Activated effector memory CD4-positive, alpha-beta T cell treated with Interleukin-2 at 50 U/mL for 16 hours (primary cell): ENCODE data around the gene TARDBP.
"Not testable (repeated sequence)": the region's sequence is repeated elsewhere in the genome, so short reads cannot be mapped to it uniquely, and the experiment has no call there.

ENCODE experiments used
- DNase-seq: peaks from one replicate; pipeline ENCODE4 v3.0.0-alpha.2; 2020

The TARDBP gene

GRCh38 chr1:11044086-11044848, 31.8 kb downstream of the TARDBP start:
- no peak for DNase-seq

GRCh38 chr1:11044849-11045427, 32.5 kb downstream of the TARDBP start:
- no peak for DNase-seq

GRCh38 chr1:11045428-11046269, 33.2 kb downstream of the TARDBP start:
- no peak for DNase-seq

GRCh38 chr1:11046270-11046566, 33.8 kb downstream of the TARDBP start:
- DNase-seq: no peak

GRCh38 chr1:11046625-11047365, 34.3 kb downstream of the TARDBP start, which contains the start of gene MASP2:
MASP2 (minus strand) TSS chr1:11047239; CDS start chr1:11047207, 32 bp downstream.
- no peak for DNase-seq

- DNase-seq: not testable (repeated sequence)
These were observed 38.7 kb downstream of the TARDBP start for GRCh38 chr1:11051121-11051520.

GRCh38 chr1:11051781-11052511, 39.5 kb downstream of the TARDBP start:
- no peak for DNase-seq

- DNase-seq: no peak
These were observed 40.6 kb downstream of the TARDBP start for GRCh38 chr1:11052839-11053757.

- no peak for DNase-seq
These were observed 41.3 kb downstream of the TARDBP start for GRCh38 chr1:11053758-11054137.

GRCh38 chr1:11054181-11054580, 41.7 kb downstream of the TARDBP start:
- no peak for DNase-seq

GRCh38 chr1:11054666-11055065, 42.2 kb downstream of the TARDBP start:
- no peak for DNase-seq

- DNase-seq: no peak
These were observed 43.2 kb downstream of the TARDBP start for GRCh38 chr1:11055676-11056075.

GRCh38 chr1:11056504-11056903, 44.0 kb downstream of the TARDBP start:
- DNase-seq: no peak

- DNase-seq: no peak
These were observed 45.0 kb downstream of the TARDBP start for GRCh38 chr1:11057477-11057876.

- DNase-seq: no peak
These were observed 45.6 kb downstream of the TARDBP start for GRCh38 chr1:11058026-11058425.

- DNase-seq: no peak
These were observed 46.2 kb downstream of the TARDBP start for GRCh38 chr1:11058595-11059154.

GRCh38 chr1:11059155-11059967, 46.9 kb downstream of the TARDBP start:
- no peak for DNase-seq

GRCh38 chr1:11059968-11060830, 47.7 kb downstream of the TARDBP start, which contains the start of gene SRM:
SRM (minus strand) TSS chr1:11060018; CDS start chr1:11059943, 75 bp downstream.
- DNase-seq: peak; percentile 87
